ENCODE measurements around the gene TRIM32.

- no peak for TF ChIP-seq ZBTB33 (IDR thresholded peaks at IDR 0.05; ENCODE audit: extremely low read depth, insufficient replicate concordance, low read length)
- no peak for TF ChIP-seq FOSL1 (IDR thresholded peaks at IDR 0.05; ENCODE audit: low read depth)
Observed at GRCh38 chr9:116721944-116722343, 34.8 kb downstream of the TRIM32 start.
